CD4-positive, alpha-beta T cell treated with Interleukin-15 for 1 hour (primary cell): ENCODE measurements around the gene IGFLR1.
A peak's percentile ranks its signal among the peaks of the same experiment; 100 is the strongest.

Experiments used
- DNase-seq: peaks from one replicate; pipeline ENCODE4 v3.0.0-alpha.2; 2020

Gene IGFLR1

DNA sequence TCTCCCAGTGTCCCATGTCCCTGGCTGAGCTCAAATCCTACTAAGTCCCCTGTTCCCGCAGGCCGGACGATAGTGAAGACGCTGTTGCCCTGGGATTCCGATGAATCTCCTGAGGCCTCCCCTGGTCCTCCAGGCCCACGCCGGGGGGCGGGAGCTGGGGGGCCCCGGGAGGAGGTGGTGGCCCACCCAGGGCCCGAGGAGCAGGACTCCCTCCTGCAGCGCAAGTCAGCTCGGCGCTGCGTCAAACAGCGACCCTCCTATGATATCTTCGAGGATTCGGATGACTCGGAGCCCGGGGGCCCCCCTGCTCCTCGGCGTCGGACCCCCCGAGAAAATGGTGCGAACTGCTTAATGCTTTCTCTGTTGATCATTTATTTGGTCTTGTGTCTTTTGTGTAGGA, 18.6 kb downstream of the IGFLR1 start:
- no peak for DNase-seq

DNA sequence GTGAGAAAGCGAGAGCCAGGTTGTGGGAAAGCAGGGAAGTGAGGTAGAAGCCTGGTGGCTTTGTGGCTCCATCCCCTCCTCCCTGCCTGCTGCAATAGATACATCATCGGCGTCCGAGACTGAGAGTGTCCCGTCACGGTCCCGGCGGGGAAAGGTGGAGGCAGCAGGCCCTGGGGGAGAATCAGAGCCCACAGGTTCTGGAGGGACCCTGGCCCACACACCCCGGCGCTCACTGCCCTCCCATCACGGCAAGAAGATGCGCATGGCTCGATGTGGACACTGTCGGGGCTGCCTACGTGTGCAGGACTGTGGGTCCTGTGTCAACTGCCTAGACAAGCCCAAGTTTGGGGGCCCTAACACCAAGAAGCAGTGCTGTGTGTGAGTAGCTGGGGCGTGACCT, 19.4 kb downstream of the IGFLR1 start:
- no peak for DNase-seq

DNA sequence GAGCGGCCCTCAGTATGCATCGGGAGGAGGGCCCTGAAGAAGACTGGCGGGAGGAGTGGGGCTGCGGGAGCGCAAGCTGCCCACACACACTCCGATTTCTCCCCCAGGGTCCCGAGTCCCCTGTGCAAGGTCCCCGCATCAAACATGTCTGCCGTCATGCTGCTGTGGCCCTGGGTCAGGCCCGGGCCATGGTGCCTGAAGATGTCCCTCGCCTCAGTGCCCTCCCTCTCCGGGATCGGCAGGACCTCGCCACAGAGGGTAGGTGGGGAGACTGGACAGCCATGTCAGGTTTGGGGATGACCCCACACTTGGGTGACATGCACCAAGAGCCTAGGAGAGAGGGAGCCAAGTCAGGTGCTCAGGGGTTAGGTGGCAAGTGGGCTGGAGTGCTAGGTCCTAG, 19.8 kb downstream of the IGFLR1 start:
- DNase-seq: no peak

DNA sequence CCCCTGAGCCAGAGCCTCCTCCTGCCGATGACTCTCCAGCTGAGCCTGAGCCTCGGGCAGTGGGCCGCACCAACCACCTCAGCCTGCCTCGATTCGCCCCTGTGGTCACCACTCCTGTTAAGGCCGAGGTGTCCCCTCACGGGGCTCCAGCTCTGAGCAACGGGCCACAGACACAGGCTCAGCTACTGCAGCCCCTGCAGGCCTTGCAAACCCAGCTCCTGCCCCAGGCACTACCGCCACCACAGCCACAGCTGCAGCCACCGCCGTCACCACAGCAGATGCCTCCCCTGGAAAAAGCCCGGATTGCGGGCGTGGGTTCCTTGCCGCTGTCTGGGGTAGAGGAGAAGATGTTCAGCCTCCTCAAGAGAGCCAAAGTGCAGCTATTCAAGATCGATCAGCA, 20.9 kb downstream of the IGFLR1 start:
- DNase-seq: no peak

DNA sequence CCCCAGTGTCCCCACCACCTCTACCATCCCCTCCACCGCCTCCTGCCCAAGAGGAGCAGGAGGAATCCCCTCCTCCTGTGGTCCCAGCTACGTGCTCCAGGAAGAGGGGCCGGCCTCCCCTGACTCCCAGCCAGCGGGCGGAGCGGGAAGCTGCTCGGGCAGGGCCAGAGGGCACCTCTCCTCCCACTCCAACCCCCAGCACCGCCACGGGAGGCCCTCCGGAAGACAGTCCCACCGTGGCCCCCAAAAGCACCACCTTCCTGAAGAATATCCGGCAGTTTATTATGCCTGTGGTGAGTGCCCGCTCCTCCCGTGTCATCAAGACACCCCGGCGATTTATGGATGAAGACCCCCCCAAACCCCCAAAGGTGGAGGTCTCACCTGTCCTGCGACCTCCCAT, 21.6 kb downstream of the IGFLR1 start:
- DNase-seq: no peak

DNA sequence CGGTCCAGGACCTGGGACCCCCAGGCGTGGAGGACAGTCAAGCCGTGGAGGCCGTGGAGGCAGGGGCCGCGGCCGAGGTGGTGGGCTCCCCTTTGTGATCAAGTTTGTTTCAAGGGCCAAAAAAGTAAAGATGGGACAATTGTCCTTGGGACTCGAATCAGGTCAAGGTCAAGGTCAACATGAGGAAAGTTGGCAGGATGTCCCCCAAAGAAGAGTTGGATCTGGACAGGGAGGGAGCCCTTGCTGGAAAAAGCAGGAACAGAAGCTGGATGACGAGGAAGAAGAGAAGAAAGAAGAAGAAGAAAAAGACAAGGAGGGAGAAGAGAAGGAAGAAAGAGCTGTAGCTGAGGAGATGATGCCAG, 22.1 kb downstream of the IGFLR1 start:
- DNase-seq: no peak

DNA sequence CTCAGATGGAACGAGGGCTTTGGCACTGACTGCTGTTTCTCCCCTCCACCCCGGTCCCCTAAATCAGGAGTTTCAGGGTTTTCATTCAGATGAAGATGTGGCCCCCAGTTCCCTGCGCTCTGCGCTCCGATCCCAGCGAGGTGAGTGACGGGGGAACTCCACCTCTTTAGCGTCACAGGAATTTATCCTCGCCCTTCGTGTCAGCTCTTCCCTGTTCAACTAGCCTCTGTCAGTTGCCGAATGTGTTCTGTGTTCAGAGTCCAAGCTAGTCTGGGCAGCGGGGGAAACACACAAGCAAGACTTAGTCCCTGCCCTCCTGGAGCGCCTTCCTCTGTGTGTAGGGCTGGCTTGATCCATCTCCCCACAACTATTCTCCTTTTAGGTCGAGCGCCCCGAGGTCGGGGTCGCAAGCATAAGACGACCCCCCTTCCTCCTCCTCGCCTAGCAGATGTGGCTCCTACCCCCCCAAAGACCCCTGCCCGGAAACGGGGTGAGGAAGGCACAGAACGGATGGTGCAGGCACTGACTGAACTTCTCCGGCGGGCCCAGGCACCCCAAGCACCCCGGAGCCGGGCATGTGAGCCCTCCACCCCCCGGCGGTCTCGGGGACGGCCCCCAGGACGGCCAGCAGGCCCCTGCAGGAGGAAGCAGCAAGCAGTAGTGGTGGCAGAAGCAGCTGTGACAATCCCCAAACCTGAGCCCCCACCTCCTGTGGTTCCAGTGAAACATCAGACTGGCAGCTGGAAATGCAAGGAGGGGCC, 22.7 kb downstream of the IGFLR1 start:
- DNase-seq: no peak

DNA sequence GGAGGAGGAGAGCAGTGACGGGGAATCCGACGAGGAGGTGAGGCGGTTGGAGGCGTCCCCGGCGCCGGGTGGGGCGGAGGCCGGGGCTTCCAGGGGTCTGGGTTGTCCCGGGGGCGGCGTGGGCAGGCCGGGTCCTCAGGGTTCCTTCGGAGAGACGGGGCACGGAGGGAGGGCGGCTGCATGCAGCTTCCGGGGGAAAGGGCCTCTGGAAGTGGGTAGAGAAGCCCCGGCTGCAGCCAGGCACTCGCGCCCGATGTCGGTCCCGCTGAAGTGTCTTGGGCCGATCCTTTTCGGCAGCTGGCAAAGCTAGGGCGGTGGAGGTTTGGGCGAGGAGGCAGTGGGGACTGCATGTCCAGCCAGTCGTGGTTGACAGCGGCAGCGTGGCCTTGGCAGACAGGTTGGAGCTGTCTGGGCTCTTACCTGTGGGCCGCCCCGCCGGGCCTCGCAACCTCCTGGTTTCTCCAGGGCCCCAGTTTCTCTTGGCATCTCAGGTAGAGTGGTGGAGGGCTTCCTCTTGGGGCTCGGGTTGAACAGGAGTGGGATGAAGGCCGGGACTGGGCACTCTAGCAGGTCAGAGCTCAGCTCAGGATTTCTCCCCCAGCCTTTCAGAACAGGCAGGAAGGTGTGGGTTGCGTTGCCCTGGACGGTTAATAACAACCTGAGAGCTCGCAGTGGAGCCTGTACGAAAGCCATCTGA, 23.8 kb downstream of the IGFLR1 start:
- DNase-seq: no peak

DNA sequence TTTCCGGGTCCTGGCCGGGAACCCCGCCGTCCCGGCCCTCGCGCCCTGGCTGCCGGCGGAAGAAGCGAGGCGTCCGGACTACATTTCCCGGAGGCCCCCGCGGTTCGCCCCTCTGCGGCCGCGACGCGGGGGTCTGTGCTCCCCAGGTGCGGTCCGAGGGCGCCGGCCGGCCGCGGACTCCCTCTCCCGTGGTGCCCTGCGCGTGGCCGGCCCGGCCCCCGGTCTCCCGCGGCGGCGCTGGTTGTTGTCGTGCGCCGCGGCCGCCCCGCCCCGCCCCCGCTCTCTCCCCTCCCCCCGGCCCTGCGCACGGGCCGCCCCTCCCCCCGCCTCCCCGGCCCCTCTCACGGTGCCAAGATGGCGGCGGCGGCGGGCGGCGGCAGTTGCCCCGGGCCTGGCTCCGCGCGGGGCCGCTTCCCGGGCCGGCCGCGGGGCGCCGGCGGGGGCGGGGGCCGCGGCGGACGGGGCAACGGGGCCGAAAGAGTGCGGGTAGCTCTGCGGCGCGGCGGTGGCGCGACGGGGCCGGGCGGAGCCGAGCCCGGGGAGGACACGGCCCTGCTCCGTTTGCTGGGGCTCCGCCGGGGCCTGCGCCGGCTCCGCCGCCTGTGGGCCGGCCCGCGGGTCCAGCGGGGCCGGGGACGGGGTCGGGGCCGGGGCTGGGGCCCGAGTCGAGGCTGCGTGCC, 24.4 kb downstream of the IGFLR1 start, which contains the start of gene KMT2B:
KMT2B (plus strand) TSS at position 339 of the 680 bp plus-strand sequence; CDS start at position 355, 16 bp downstream.
- no peak for DNase-seq

DNA sequence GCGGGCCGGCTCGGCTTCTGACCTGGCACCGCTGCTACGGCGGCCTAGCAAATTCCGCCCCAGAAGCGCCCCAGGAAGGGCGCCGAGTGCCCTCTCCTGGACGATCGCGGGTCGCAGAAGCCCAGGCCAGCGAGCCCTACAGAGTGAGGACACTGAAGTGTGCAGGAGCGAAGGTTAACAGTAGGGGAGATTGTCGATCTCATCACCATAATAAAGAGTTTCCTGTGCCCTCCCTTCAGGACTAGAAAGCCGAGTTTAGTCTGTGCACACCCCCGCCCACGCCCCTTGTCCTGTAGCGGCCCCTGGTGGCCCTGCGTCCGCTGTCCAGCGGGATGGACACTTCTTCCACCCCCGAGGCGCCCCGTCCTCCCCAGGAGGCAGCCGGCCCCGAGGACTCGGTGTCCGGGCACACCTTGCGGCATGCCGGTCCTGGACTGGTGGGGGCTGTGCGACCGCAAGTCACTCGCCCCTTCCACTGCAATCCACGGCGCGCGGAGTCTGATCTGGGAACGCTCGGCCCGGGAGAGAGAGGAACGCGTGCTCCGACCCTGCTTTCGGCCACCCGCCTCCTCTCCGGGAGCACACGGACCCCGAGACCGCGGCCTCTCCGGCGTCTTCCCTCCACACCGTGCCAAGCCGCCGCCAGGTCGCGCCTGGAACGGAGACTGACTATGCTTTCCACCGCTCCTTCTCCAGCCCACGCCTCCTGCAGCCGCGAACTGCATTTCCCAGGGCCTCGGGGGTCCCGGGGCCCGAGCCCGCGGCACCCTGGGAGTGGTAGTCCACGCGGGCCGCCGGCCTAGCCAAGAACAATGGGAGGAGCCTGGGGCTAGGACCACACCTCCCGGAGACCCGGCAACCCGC, 25.2 kb downstream of the IGFLR1 start:
- peak; percentile 98 for DNase-seq

DNA sequence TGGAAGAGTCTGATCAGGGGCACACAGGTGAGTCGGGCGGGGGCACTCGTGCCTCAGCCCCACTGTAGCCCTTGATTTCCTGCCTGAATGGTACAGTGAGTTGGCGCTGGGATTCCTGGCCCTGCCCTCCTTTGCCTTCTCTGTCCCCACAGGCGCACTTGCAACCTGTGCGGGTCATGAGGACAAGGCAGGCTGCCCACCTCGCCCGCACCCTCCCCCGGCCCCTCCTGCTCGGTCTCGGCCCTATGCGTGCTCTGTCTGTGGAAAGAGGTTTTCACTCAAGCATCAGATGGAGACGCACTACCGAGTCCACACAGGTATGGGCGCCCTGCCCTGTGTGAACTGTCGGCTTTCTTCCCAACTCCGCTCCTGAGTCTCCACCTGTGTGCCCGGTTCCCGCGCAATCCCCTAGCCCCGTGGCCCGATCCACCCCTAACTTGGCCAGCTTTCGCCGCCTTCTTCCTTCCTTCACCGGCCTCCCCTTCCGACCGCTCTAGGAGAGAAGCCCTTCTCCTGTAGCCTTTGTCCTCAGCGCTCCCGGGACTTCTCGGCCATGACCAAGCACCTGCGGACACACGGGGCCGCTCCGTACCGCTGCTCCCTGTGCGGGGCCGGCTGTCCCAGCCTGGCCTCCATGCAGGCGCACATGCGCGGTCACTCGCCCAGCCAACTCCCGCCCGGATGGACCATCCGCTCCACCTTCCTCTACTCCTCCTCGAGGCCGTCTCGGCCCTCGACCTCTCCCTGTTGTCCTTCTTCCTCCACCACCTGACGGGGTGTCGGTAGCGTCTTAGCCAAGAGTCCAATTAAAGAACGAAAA, 26.1 kb downstream of the IGFLR1 start:
- no peak for DNase-seq

DNA sequence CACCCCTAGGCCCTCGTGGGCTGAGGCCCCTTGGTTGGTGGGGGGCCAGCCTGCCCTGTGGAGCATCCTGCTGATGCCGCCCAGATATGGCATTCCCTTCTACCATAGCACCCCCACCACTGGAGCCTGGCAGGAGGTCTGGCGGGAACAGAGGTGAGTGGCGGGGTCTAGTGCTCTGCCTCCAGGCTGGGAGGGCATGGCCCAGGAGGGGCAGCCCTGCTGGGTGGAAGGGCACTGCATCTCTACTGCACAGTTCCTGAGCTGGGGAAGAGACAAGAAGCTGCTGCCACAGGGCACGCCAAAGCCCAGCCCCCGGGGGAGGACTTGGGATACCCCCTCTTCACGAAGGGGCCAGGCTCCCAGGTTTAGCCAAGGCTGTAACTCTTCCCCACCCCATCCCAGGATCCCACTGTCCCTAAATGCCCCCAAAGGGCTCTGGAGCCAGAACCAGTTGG, 26.9 kb downstream of the IGFLR1 start:
- no peak for DNase-seq

DNA sequence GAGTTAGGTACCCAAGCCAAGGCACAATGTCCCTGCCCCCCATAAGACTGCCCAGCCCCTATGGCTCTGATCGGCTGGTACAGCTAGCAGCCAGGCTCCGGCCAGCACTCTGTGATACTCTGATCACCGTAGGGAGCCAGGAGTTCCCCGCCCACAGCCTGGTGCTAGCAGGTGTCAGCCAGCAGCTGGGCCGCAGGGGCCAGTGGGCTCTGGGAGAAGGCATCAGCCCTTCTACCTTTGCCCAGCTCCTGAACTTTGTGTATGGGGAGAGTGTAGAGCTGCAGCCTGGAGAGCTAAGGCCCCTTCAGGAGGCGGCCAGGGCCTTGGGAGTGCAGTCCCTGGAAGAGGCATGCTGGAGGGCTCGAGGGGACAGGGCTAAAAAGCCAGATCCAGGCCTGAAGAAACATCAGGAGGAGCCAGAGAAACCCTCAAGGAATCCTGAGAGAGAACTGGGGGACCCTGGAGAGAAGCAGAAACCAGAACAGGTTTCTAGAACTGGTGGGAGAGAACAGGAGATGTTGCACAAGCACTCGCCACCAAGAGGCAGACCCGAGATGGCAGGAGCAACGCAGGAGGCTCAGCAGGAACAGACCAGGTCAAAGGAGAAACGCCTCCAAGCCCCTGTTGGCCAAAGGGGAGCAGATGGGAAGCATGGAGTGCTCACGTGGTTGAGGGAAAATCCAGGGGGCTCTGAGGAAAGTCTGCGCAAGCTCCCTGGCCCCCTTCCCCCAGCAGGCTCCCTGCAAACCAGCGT, 27.5 kb downstream of the IGFLR1 start:
- no peak for DNase-seq

DNA sequence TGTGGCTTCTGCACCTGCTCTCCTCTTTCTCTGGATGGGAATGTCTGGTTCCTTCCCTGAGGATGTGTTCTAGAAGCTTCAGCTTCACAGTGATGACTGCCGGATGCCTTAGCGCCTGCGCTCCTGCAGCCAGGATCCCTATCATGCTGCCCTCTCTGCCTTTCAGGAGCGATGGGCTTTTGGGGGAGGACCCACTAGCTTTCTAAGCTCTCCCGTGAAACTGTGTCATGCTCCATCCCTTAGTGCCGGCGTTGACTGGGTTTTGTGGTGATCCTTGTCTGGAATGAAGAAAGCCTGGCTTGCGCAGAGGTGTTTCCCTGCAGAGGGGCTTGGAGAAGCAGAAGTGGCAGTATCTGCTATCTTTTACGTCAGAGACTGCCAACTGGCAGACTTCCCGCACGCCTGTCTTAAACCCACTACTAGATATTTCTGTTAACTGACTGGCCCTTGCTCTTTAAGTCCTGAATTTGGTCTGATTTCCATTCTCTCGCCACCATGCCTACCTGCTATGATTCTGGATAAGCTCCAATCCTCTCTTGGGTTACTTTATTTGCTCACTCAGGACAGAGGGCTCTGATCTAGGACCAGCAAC, 28.3 kb downstream of the IGFLR1 start:
- no peak for DNase-seq

DNA sequence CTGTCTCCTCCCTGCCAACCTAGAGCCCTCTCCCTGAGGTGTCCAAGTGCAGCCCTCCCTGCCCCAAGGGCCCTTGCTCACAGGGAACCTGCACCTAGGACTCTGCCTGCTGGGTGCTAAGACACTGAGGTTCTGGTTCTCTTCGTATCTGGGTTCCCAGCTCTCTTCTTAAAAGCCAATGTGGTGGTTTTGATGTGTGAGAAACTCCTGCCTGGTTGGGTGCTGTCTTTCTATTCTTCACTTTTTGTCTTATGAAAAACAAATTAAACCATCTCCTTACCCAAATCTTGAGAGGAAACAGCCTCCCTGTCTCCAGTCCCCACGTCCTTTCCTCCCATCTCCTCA, 28.8 kb downstream of the IGFLR1 start:
- no peak for DNase-seq

DNA sequence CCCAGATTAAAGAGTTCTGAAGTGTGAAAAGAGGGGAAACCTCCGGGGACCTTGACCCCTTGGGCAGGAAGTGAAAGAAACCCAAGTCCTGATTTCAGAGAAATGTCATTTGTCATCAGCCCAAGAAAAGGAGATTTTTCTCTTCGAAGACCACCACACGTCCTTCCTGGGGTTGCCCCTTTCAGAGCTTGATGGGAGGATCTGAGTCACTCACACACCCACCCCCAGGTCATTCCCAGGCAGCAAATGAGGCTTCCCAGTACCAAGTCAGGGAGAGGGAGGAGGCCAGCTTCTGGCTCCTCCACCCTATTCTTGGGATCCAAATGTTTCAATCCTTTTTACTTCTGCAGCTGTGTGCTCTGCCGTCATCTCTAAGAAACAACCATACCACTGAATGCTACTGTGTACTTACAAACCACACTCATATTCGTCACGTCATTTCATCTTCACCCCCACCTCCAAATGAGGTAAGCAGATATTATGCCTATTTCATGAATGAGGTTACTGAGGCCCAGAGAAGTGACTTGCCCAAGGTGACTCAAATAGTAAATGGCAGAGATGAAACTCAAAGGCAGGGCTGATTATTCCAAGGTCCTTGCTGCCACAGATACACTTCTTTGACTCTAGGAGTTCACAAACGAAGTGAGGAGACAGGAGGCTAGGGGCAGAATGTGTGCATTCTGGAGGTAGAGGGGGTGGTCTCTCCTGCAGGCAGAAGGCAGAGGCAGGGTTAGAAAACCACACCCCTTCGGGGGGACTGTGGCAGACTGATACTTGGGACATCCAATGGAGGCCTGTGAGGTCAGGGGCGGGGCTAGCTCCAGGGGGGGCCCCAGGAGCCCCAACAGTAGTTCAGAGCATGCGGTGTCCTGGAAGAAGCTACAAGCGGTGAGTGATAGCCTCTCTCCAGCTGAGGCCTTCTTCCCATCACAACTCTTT, 29.4 kb downstream of the IGFLR1 start:
- peak; percentile 48 for DNase-seq

DNA sequence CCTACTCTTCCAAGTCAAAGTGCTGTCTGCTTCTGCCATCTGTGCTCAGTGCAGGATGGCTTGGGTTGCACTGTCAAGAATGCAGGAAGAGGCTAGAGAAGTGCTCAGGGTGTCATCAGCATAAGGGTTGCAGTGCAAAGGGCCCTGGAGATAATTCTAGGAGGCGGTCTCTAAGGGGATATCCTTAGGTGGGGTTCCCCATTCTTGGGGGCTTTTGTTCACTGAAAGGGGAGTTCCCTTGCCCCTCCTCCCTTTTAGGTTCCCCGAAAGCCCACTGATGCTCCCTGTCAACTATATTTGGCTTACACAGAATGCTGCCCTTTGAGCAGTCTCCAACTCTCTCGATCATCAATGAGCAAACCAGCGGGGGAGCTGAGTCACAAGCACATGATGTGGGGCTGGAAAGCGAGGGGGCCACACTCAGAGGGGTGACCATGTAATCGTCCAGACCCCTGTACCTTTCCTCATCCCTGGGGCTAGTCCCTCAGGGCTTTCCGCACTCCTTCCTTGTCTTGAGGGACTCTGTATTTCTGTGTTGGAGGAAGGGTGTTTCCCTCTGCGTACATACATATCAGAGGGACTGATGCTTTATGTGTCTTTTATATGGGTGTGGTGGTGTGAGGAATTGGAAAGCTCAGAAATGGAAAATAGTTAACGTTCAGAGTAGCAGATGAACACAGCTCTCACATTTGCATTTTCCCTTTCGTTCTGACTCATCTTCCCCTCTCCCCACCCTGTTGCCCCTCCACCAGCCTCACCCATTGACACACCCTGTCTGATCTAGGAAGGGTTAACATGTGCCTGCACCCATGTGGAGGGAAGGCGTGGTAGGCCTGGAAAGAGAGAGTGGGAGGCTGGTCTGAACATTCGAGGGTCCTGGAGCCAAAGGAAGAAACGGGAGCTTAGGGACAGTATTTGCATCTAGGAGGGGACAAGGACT, 31.2 kb downstream of the IGFLR1 start:
- no peak for DNase-seq

DNA sequence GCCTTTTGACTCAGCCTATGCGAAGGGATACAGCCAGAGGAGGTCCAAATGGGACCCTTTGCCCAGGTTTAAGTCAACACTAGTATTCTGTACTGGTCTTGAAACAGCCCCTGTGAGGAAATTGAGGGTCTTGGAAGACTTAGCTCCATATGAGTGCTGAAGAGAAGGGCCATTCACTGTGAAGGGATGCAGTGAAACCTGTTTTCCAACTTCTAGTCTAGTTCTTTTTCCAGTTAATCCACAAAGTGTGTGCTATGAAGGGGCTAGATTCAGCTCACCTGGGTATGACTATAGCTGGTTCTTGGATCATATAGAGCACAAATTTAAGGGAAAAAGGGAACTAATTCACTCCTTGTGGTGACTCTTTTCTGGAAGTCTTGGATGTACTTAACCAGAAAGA, 33.9 kb downstream of the IGFLR1 start:
- DNase-seq: no peak

DNA sequence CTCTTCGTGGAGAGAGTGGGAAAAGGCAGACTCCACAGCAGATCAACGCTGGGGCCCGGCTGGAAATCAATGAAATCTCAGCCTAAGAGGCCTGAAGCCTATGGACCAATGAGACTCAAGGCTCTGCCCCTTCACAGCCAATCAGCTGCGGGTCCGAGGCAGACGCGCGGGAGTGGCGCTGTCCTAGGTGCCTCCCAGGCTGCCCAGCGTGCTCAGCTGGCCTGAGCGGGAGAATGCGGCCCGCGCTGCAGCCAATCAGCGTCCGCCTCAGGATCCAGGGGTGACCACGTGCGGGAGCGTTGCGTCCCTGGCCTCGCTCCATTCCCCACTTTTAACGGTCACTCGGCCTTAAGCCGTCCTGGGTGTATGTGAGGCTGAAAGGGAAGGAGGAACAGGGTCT, 38.0 kb downstream of the IGFLR1 start, which contains the start of gene ZBTB32:
ZBTB32 (plus strand) TSS at position 341 of the 400 bp plus-strand sequence. CDS start 10,069 bp downstream, outside the sequence.
- no peak for DNase-seq
